CD4-positive, alpha-beta T cell treated with Interleukin-10 for 1 hour (primary cell): ENCODE measurements around the gene EFCAB13.
"Not testable (repeated sequence)": the region's sequence is repeated elsewhere in the genome, so short reads cannot be mapped to it uniquely, and the experiment has no call there.

Experiments used
- DNase-seq: peaks from one replicate; pipeline ENCODE4 v3.0.0-alpha.2; 2020

Gene EFCAB13

GRCh38 chr17:47427985-47428384 is 104.2 kb downstream of the EFCAB13 start:
- no peak for DNase-seq

- DNase-seq: not testable (repeated sequence)
Observed at GRCh38 chr17:47432240-47432639, 108.5 kb downstream of the EFCAB13 start.

GRCh38 chr17:47465165-47465564 is 141.4 kb downstream of the EFCAB13 start:
- DNase-seq: no peak

- not testable (repeated sequence) for DNase-seq
Observed at GRCh38 chr17:47466976-47467375, 143.2 kb downstream of the EFCAB13 start.

GRCh38 chr17:47470836-47471235 is 147.1 kb downstream of the EFCAB13 start:
- no peak for DNase-seq

GRCh38 chr17:47472073-47472472 is 148.3 kb downstream of the EFCAB13 start:
- DNase-seq: not testable (repeated sequence)
